Measurements from ENCODE around the gene TPSAB1.
"Not testable (repeated sequence)": the region's sequence is repeated elsewhere in the genome, so short reads cannot be mapped to it uniquely, and the experiment has no call there.

Gene TPSAB1

GRCh38 chr16:1225051-1225451 lies 15.5 kb upstream of the TPSAB1 start, which contains the start of gene TPSG1:
TPSG1 (minus strand) TSS chr16:1225268; CDS start chr16:1225252, 16 bp downstream.
- DNase-seq: no peak

GRCh38 chr16:1225728-1226311 lies 14.7 kb upstream of the TPSAB1 start:
- not testable (repeated sequence) for DNase-seq

GRCh38 chr16:1226692-1227091 lies 13.8 kb upstream of the TPSAB1 start:
- DNase-seq: not testable (repeated sequence)

GRCh38 chr16:1228227-1228626 lies 12.3 kb upstream of the TPSAB1 start:
- not testable (repeated sequence) for DNase-seq

GRCh38 chr16:1229476-1229875 lies 11.0 kb upstream of the TPSAB1 start:
- DNase-seq: not testable (repeated sequence)

GRCh38 chr16:1230084-1230470 lies 10.4 kb upstream of the TPSAB1 start, which contains the start of gene TPSB2:
TPSB2 (minus strand) TSS chr16:1230184; CDS start chr16:1229951, 233 bp downstream.
- not testable (repeated sequence) for DNase-seq

GRCh38 chr16:1230471-1231212 lies 9.9 kb upstream of the TPSAB1 start:
- not testable (repeated sequence) for DNase-seq

- not testable (repeated sequence) for DNase-seq
Measured at GRCh38 chr16:1231301-1231700, 9.2 kb upstream of the TPSAB1 start.

- not testable (repeated sequence) for DNase-seq
Measured at GRCh38 chr16:1232049-1232748, 8.3 kb upstream of the TPSAB1 start.

- not testable (repeated sequence) for DNase-seq
Measured at GRCh38 chr16:1236659-1237058, 3.8 kb upstream of the TPSAB1 start.

- DNase-seq: no peak
Measured at GRCh38 chr16:1237990-1238389, 2.5 kb upstream of the TPSAB1 start.

- not testable (repeated sequence) for DNase-seq
Measured at GRCh38 chr16:1238909-1239308, 1.6 kb upstream of the TPSAB1 start.

GRCh38 chr16:1239575-1239974 lies 930 bp upstream of the TPSAB1 start:
- not testable (repeated sequence) for DNase-seq

- DNase-seq: not testable (repeated sequence)
Measured at GRCh38 chr16:1241081-1241480, 576 bp downstream of the TPSAB1 start.

GRCh38 chr16:1243363-1243762 lies 2.9 kb downstream of the TPSAB1 start:
- not testable (repeated sequence) for DNase-seq

GRCh38 chr16:1243907-1244850 lies 3.7 kb downstream of the TPSAB1 start:
- not testable (repeated sequence) for DNase-seq

GRCh38 chr16:1244881-1245280 lies 4.4 kb downstream of the TPSAB1 start:
- no peak for DNase-seq

- DNase-seq: no peak
Measured at GRCh38 chr16:1245452-1246020, 5.0 kb downstream of the TPSAB1 start.

- DNase-seq: not testable (repeated sequence)
Measured at GRCh38 chr16:1247903-1248537, 7.5 kb downstream of the TPSAB1 start.

GRCh38 chr16:1249031-1249755 lies 8.7 kb downstream of the TPSAB1 start:
- not testable (repeated sequence) for DNase-seq

All from stimulated activated naive CD4-positive, alpha-beta T cell (primary cell).